Measurements from ENCODE around the gene USP3. TPM values are rescaled to one million over a fixed set of nuclear protein-coding genes. Genes with fewer than 3 reads are reported as not detected.

Gene USP3
- total and polyA plus RNA-seq, 2 of the 4 experiments (the other 2 are of a cell fraction), result 17.3 to 52.3 TPM

- Histone ChIP-seq H3K4me1 (ENCODE audit: control insufficient read depth, insufficient read depth, low read length) (peaks cover 14% of the 10 kb centered on the region), H3K36me3 (ENCODE audit: control insufficient read depth, insufficient read depth, low read length) (peaks cover under 1% of the 10 kb centered on the region; the same call in 1 of the 2 replicates), H3K4me2 (ENCODE audit: low read depth, low read length) (no peak overlapping the region), H2BK20ac (ENCODE audit: low read depth, low read length) (no peak overlapping the region), H2AK5ac (ENCODE audit: low read depth, low read length) (no peak overlapping the region; the same call in 1 of the 2 replicates), H3K23ac (ENCODE audit: low read depth, low read length) (no peak overlapping the region), H3K18ac (ENCODE audit: low read depth, low read length) (no peak overlapping the region), H4K5ac (ENCODE audit: low read depth, low read length) (no peak overlapping the region), H3K9ac (ENCODE audit: low read depth, low read length) (no peak overlapping the region), H2AK9ac (replicated peaks; ENCODE audit: low read depth, low read length, poor library complexity) (no peak overlapping the region), H2AFZ (replicated peaks; ENCODE audit: low read length, poor library complexity) (no peak overlapping the region), H3K14ac (replicated peaks; ENCODE audit: low read depth, low read length) (no peak overlapping the region), H3K4me3 (ENCODE audit: insufficient read depth, low read depth, low read length) (no peak overlapping the region), H2BK120ac (ENCODE audit: low read depth, low read length) (no peak overlapping the region), H4K20me1 (ENCODE audit: insufficient read depth, low read length) (no peaks in the 10 kb centered on the region), H3K27me3 (ENCODE audit: control insufficient read depth, insufficient read depth, low read length) (no peaks in the 10 kb centered on the region), H3K27ac (ENCODE audit: insufficient read depth, low read length) (no peak overlapping the region), H2BK5ac (ENCODE audit: low read depth, low read length, poor library complexity, severe bottlenecking) (no peak overlapping the region), H4K8ac (ENCODE audit: low read depth in 2 of 2, low read length in 2 of 2) (no peak overlapping the region), H3K9me1 (ENCODE audit: insufficient read depth, low read length) (peaks cover 8% of the 10 kb centered on the region; the same call in 1 of the 2 replicates), H2BK15ac (ENCODE audit: low read depth, low read length) (no peak overlapping the region), H3K79me1 (ENCODE audit: low read depth in 1 of 2, low read length in 2 of 2) (peaks cover 0 to 7% of the 10 kb centered on the region in 2 experiments; a peak in 2 of 4 replicates), H3K4ac (ENCODE audit: low read depth, low read length) (no peak overlapping the region), H3K56ac (ENCODE audit: extremely low read depth, insufficient read depth, low read length) (no peak overlapping the region), H3K9me3 (ENCODE audit: control insufficient read depth, insufficient read depth, low read length) (no peaks in the 10 kb centered on the region), H4K91ac (ENCODE audit: insufficient read depth, low read depth, low read length) (no peak overlapping the region)
- CTCF ChIA-PET, result interaction anchor here (0.6 to 0.9 kb wide), 2 partner anchors 98 to 463 kb away, joined by 3 read pairs; partner anchors contain the start of gene USP3
- in situ Hi-C loops (cut with MboI; ENCODE audit: low sequenced_read_pairs) (no loop called here), intact Hi-C loops (cut with micrococcal nuclease) (no loop called here), dilution Hi-C loops (cut with HindIII; ENCODE audit: low sequenced_read_pairs, unreplicated experiment) (no loop called here)
- ATAC-seq (ENCODE audit: low read depth) (no peak), DNase-seq (no peak)
- POLR2A ChIA-PET (ENCODE audit: unreplicated experiment), result no interaction called here
- WGBS, 2 experiments (ENCODE audit: extremely low coverage in 2 of 2, insufficient read length in 1 of 2), result 92% methylated on average over 2 of the region's 3 CpGs; no CpG with 5 or more reads in 1 of the 2 experiments
- BruUV-seq (replicated peaks), result no TSS peak
- TF ChIP-seq BHLHE40 (IDR thresholded peaks at IDR 0.05; ENCODE audit: low read depth, low read length), result no peak
- TF ChIP-seq RFX5 (IDR thresholded peaks at IDR 0.05; ENCODE audit: low read depth, low read length), result no peak
- TF ChIP-seq MXI1 (IDR thresholded peaks at IDR 0.05; ENCODE audit: borderline replicate concordance, low read depth, low read length), result no peak
- no peak for TF ChIP-seq CEBPB (IDR thresholded peaks at IDR 0.05; ENCODE audit: low read depth, low read length)
- no peak for TF ChIP-seq RCOR1 (IDR thresholded peaks at IDR 0.05; ENCODE audit: insufficient replicate concordance, low read length)
- TF ChIP-seq MAZ (IDR thresholded peaks at IDR 0.05; ENCODE audit: borderline replicate concordance, low read depth, low read length), result no peak
- TF ChIP-seq CHD1 (IDR thresholded peaks at IDR 0.05; ENCODE audit: low read depth, low read length), result no peak
- TF ChIP-seq FOS (IDR thresholded peaks at IDR 0.05; ENCODE audit: low read depth, low read length), result no peak
- no peak for TF ChIP-seq CTCF (conservative IDR thresholded peaks at IDR 0.05; ENCODE audit: low read depth, low read length)
- no peak for TF ChIP-seq MAFK (IDR thresholded peaks at IDR 0.05; ENCODE audit: low read depth, low read length)
- no peak for TF ChIP-seq RAD21 (IDR thresholded peaks at IDR 0.05; ENCODE audit: low read length)
- TF ChIP-seq POLR2A (IDR thresholded peaks at IDR 0.05; ENCODE audit: low read depth, low read length), result no peak
- no peak for TF ChIP-seq ELK1 (IDR thresholded peaks at IDR 0.05; ENCODE audit: borderline replicate concordance, low read depth, low read length)
- TF ChIP-seq USF2 (IDR thresholded peaks at IDR 0.05; ENCODE audit: low read depth, low read length), result no peak
- no peak for TF ChIP-seq NFE2L2 (IDR thresholded peaks at IDR 0.05; ENCODE audit: low read depth, low read length)
- no peak for TF ChIP-seq SMC3 (IDR thresholded peaks at IDR 0.05; ENCODE audit: low read depth, low read length)
Measured at GRCh38 chr15:63602595-63602994, 98.2 kb downstream of the USP3 start.
